Keratinocyte (primary cell): ENCODE measurements around the gene TMPRSS6. TPM values are rescaled to one million over a fixed set of nuclear protein-coding genes. Genes with fewer than 3 reads are reported as not detected.

Experiments
- DNase-seq: peaks from one replicate; pipeline ENCODE4 v3.0.0-alpha.2; 2011; ENCODE audit warnings: low read depth, missing footprints, low spot score
- FAIRE-seq: peaks from 2 replicates; lab custom pipeline; 2011; peaks lifted over from hg19 to GRCh38; lab: Jason Lieb, UNC
- H2AFZ ChIP-seq: 2 replicates; pipeline ENCODE4 v1.6.0; 2012; ENCODE audit warnings: low read length, control low read depth, inconsistent platforms; ENCODE audit not compliant: control insufficient read depth
- H3K27ac ChIP-seq: 2 replicates; pipeline ENCODE4 v1.5.1; 2011; ENCODE audit warnings: low read length; ENCODE audit not compliant: control insufficient read depth, insufficient read depth
- H3K27me3 ChIP-seq: 3 replicates; pipeline ENCODE4 v1.6.0; 2011; ENCODE audit warnings: low read length; ENCODE audit not compliant: control insufficient read depth, insufficient read depth; ENCODE audit errors: extremely low read depth
- H3K36me3 ChIP-seq, 2 experiments: 2 replicates in 1 of 2; 3 replicates in 1 of 2; pipeline ENCODE4 v1.5.1; 2011; ENCODE audit warnings: low read length in 2 of 2, mild to moderate bottlenecking in 1 of 2; ENCODE audit not compliant: control insufficient read depth in 2 of 2, insufficient read depth in 2 of 2; ENCODE audit errors: extremely low read depth in 1 of 2
- H3K4me1 ChIP-seq: 3 replicates; pipeline ENCODE4 v1.5.1; 2011; ENCODE audit warnings: low read length; ENCODE audit not compliant: control insufficient read depth, insufficient read depth; ENCODE audit errors: extremely low read depth
- H3K4me2 ChIP-seq: 3 replicates; pipeline ENCODE4 v1.6.0; 2011; ENCODE audit warnings: low read depth, low read length; ENCODE audit not compliant: control insufficient read depth, insufficient read depth; ENCODE audit errors: extremely low read depth
- H3K4me3 ChIP-seq, 3 experiments: fragments of 200-600 bp in 1 of 3; sonication (generic) in 1 of 3; 2 replicates in 2 of 3; 3 replicates in 1 of 3; pipeline ENCODE4 v1.5.1; 2011 to 2016; ENCODE audit warnings: low read length in 3 of 3, mild to moderate bottlenecking in 3 of 3, control low read depth in 2 of 3, inconsistent platforms in 1 of 3, low read depth in 1 of 3, mixed read lengths in 1 of 3, mixed run types in 1 of 3, moderate library complexity in 1 of 3; ENCODE audit not compliant: control insufficient read depth in 2 of 3, insufficient read depth in 2 of 3; ENCODE audit errors: extremely low read depth in 1 of 3
- H3K79me2 ChIP-seq: 2 replicates; pipeline ENCODE4 v1.6.0; 2012; ENCODE audit warnings: low read length; ENCODE audit not compliant: control insufficient read depth, insufficient read depth
- H3K9ac ChIP-seq: 3 replicates; pipeline ENCODE4 v1.6.0; 2011; ENCODE audit warnings: low read length; ENCODE audit not compliant: control insufficient read depth, insufficient read depth; ENCODE audit errors: extremely low read depth
- H3K9me1 ChIP-seq: 3 replicates; pipeline ENCODE4 v1.6.0; 2011; ENCODE audit warnings: low read length; ENCODE audit not compliant: control insufficient read depth, insufficient read depth; ENCODE audit errors: extremely low read depth
- H3K9me3 ChIP-seq: 2 replicates; pipeline ENCODE4 v1.5.1; 2012; ENCODE audit warnings: low read depth, low read length; ENCODE audit not compliant: control insufficient read depth
- H4K20me1 ChIP-seq: 3 replicates; pipeline ENCODE4 v1.6.0; 2011; ENCODE audit warnings: low read length; ENCODE audit not compliant: control insufficient read depth, insufficient read depth; ENCODE audit errors: extremely low read depth
- EZH2 ChIP-seq: IDR thresholded peaks from one replicate; pipeline ENCODE4 v1.6.1; 2012; ENCODE audit warnings: inconsistent platforms, mild to moderate bottlenecking, low read length, moderate library complexity
- dilution Hi-C: fragments of 300-500 bp; cut with MboI; formaldehyde crosslinking; loops from one replicate; pipeline ENCODE4 v1.7.0; 2020; ENCODE audit warnings: low sequenced_read_pairs; ENCODE audit not compliant: extremely low pct_ligation_motif_present
- polyA plus RNA-seq, 5 experiments: library from polyadenylated mRNA; depleted of rRNA in 3 of 5; stranded (reverse) in 3 of 5; stranded (forward) in 1 of 5; unstranded in 1 of 5; fragments of >200 nt; gene quantifications; 1 replicate in 1 of 5; 2 replicates in 3 of 5; 3 replicates in 1 of 5; pipeline versions ENCODE4 v1.2.1 to v1.2.3, GENCODE V29; 2011 to 2012; ENCODE audit warnings: missing spikeins in 2 of 5, low read depth in 1 of 5, low replicate concordance in 1 of 5
- TF ChIP-seq, protein P1 (sequence below), 3 experiments: IDR thresholded peaks in 1 of 3; conservative IDR thresholded peaks in 1 of 3; optimal IDR thresholded peaks in 1 of 3; 2 replicates in 2 of 3; 3 replicates in 1 of 3; pipeline versions ENCODE3 to v1.5.1; 2011; ENCODE audit warnings: low read length in 3 of 3, mild to moderate bottlenecking in 3 of 3, moderate library complexity in 2 of 3, control low read depth in 1 of 3, inconsistent platforms in 1 of 3; ENCODE audit not compliant: insufficient read depth in 2 of 3; ENCODE audit errors: extremely low read depth in 1 of 3

Gene TMPRSS6
- polyA plus RNA-seq, 1 donor (not counting 4 experiments of a cell fraction or from before 2014, with no cell fraction given) = not detected

DNA sequence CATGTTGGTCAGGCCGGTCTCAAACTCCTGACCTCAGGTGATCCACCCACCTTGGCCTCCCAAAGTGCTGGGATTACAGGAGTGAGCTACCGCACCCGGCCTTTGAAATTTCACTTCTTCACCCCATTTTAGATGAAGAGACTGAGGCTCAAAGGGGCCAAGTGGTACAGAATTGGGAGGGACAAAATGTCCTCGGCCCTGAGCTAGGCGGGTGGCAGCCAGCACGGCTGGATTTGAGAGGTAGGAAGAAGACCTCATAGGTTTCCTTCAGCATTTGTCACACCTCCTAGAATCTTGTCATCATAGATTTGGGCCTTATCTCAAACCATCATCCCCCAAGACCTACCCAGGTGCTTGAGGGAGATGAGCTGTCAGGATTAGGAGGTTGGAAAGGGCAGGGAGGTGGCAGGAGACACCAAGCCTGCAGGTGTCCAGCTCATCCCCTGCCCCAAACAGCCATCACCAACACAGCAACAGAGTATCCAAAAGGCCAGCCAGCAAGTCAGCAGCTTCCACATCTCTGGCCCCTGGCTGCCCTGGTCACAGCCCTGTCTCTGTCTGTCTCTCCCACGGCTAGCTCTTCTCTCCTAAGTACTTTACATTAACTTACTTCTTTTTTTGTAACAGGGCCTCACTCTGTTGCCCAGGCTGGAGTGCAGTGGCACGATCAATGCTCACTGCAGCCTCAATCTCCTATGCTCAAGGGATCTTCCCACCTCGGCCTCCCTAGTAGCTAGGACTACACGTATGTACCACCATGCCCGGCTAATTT, 11.2 kb upstream of the TMPRSS6 start:
- Histone ChIP-seq H3K79me2 (no peaks in the 10 kb centered on the region), H3K4me2 (no peak overlapping the region), H3K9ac (no peak overlapping the region), H3K27me3 (peaks cover 3% of the 10 kb centered on the region), H3K9me3 (no peaks in the 10 kb centered on the region), H3K4me1 (peaks cover 17% of the 10 kb centered on the region), H3K4me3 (no peak overlapping the region), H3K36me3 (no peaks in the 10 kb centered on the region), H2AFZ (no peak overlapping the region), H3K27ac (no peak overlapping the region), H4K20me1 (no peaks in the 10 kb centered on the region), H3K9me1 (no peaks in the 10 kb centered on the region)
- dilution Hi-C loops = no loop called here
- FAIRE-seq = no peak
- DNase-seq = no peak
- TF ChIP-seq, protein P1, sequence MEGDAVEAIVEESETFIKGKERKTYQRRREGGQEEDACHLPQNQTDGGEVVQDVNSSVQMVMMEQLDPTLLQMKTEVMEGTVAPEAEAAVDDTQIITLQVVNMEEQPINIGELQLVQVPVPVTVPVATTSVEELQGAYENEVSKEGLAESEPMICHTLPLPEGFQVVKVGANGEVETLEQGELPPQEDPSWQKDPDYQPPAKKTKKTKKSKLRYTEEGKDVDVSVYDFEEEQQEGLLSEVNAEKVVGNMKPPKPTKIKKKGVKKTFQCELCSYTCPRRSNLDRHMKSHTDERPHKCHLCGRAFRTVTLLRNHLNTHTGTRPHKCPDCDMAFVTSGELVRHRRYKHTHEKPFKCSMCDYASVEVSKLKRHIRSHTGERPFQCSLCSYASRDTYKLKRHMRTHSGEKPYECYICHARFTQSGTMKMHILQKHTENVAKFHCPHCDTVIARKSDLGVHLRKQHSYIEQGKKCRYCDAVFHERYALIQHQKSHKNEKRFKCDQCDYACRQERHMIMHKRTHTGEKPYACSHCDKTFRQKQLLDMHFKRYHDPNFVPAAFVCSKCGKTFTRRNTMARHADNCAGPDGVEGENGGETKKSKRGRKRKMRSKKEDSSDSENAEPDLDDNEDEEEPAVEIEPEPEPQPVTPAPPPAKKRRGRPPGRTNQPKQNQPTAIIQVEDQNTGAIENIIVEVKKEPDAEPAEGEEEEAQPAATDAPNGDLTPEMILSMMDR (optimal IDR thresholded peaks at IDR 0.05 in 1 of 3, IDR thresholded peaks at IDR 0.05 in 1 of 3, conservative IDR thresholded peaks at IDR 0.05 in 1 of 3; ENCODE audit: extremely low read depth in 1 of 3, insufficient read depth in 2 of 3, low read length in 3 of 3) = no peak
- TF ChIP-seq EZH2 = no peak

DNA sequence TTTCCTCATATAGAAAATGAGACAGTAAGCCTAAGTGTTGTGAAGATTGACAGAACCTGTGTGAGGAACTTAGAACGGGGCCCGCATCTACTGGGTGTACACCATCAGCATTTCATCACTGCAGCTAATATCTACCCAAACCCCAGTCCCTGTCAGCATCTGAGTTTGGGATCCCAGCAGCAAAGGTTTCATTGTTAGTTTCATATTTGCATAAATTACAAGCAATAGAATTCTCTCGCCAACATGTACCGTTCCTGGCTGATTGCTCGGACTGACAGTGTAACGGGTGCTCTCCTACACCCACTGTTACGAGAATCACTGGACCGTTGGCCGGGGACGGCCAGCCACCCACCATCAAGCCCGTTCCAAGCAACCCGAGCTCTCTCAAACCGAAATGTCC, 10.4 kb upstream of the TMPRSS6 start:
- Histone ChIP-seq H3K9me1 (no peaks in the 10 kb centered on the region), H2AFZ (no peak overlapping the region), H3K27me3 (peaks cover 5% of the 10 kb centered on the region), H3K27ac (no peak overlapping the region), H3K4me3 (no peak overlapping the region), H3K9ac (no peak overlapping the region), H4K20me1 (no peaks in the 10 kb centered on the region), H3K9me3 (no peaks in the 10 kb centered on the region), H3K4me2 (no peak overlapping the region), H3K36me3 (no peaks in the 10 kb centered on the region), H3K4me1 (peaks cover 17% of the 10 kb centered on the region), H3K79me2 (no peaks in the 10 kb centered on the region)
- FAIRE-seq = no peak
- no peak for TF ChIP-seq EZH2
- TF ChIP-seq, protein P1 (optimal IDR thresholded peaks at IDR 0.05 in 1 of 3, IDR thresholded peaks at IDR 0.05 in 1 of 3, conservative IDR thresholded peaks at IDR 0.05 in 1 of 3; ENCODE audit: extremely low read depth in 1 of 3, insufficient read depth in 2 of 3, low read length in 3 of 3) = no peak
- dilution Hi-C loops = no loop called here
- DNase-seq = no peak
